ENCODE data around the gene CRIM1. TPM values are rescaled to one million over a fixed set of nuclear protein-coding genes. Genes with fewer than 3 reads are reported as not detected.

The CRIM1 gene
- total RNA-seq, 1 experiment from 2014 or later: 46.5 TPM

- POLR2A ChIA-PET (ENCODE audit: low non-redundant PET): no interaction called here
- H3K36me3 ChIP-seq (ENCODE audit: insufficient read depth, low read length, poor library complexity, severe bottlenecking): no peaks in the 10 kb centered on the region
- no peak overlapping the region for H3K27ac ChIP-seq (ENCODE audit: low read depth, low read length, poor library complexity, severe bottlenecking)
- H3K4me3 ChIP-seq (ENCODE audit: low read depth, low read length, poor library complexity, severe bottlenecking): no peak overlapping the region
- BruUV-seq (replicated peaks): no TSS peak
- no peak for DNase-seq (ENCODE audit: low spot score)
- CTCF ChIA-PET: no interaction called here
- TF ChIP-seq EZH2 (IDR thresholded peaks at IDR 0.05; ENCODE audit: borderline replicate concordance, low read depth, low read length, poor library complexity, severe bottlenecking): no peak
- TF ChIP-seq, protein P1, sequence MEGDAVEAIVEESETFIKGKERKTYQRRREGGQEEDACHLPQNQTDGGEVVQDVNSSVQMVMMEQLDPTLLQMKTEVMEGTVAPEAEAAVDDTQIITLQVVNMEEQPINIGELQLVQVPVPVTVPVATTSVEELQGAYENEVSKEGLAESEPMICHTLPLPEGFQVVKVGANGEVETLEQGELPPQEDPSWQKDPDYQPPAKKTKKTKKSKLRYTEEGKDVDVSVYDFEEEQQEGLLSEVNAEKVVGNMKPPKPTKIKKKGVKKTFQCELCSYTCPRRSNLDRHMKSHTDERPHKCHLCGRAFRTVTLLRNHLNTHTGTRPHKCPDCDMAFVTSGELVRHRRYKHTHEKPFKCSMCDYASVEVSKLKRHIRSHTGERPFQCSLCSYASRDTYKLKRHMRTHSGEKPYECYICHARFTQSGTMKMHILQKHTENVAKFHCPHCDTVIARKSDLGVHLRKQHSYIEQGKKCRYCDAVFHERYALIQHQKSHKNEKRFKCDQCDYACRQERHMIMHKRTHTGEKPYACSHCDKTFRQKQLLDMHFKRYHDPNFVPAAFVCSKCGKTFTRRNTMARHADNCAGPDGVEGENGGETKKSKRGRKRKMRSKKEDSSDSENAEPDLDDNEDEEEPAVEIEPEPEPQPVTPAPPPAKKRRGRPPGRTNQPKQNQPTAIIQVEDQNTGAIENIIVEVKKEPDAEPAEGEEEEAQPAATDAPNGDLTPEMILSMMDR (conservative IDR thresholded peaks at IDR 0.05; ENCODE audit: low read depth, low read length): no peak
- no peaks in the 10 kb centered on the region for H3K27me3 ChIP-seq (replicated peaks; ENCODE audit: insufficient read depth, low read depth, low read length, poor library complexity)
- no peaks in the 10 kb centered on the region for H3K9me3 ChIP-seq (ENCODE audit: low read depth, low read length, poor library complexity, severe bottlenecking)
- intact Hi-C loops (cut with micrococcal nuclease; ENCODE audit: unreplicated experiment): no loop called here
- peaks cover 20% of the 10 kb centered on the region for H3K4me1 ChIP-seq (ENCODE audit: insufficient read depth, low read length, poor library complexity, severe bottlenecking)
These were observed 170.6 kb downstream of the CRIM1 start for GRCh38 chr2:36526226-36526625.

DNA sequence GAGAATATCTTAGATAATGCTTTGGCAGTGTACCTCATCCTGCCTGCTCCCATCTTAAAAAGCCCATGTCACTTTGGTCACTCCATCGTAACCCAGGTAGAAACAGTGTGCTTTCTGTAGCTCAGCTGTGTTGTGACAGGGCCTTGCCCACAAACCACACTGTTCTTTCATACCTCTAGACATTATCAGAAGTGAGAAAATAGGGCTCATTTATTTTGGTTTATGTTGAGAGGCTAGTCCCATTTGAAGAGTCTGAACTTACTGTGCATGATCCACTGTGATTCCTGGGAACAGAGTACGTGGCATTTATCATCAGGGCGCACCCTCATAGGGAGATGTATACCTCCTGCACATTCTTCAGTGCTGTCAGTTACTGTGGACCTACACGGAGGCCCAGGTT is 172.7 kb downstream of the CRIM1 start:
- ChIA-PET CTCF (no interaction called here), POLR2A (ENCODE audit: low non-redundant PET) (no interaction called here)
- H3K27me3 ChIP-seq (replicated peaks; ENCODE audit: insufficient read depth, low read depth, low read length, poor library complexity): no peaks in the 10 kb centered on the region
- intact Hi-C loops (cut with micrococcal nuclease; ENCODE audit: unreplicated experiment): no loop called here
- H3K27ac ChIP-seq (ENCODE audit: low read depth, low read length, poor library complexity, severe bottlenecking): no peak overlapping the region
- no peak overlapping the region for H3K4me3 ChIP-seq (ENCODE audit: low read depth, low read length, poor library complexity, severe bottlenecking)
- BruUV-seq (replicated peaks): no TSS peak
- H3K9me3 ChIP-seq (ENCODE audit: low read depth, low read length, poor library complexity, severe bottlenecking): no peaks in the 10 kb centered on the region
- TF ChIP-seq, protein P1 (conservative IDR thresholded peaks at IDR 0.05; ENCODE audit: low read depth, low read length): no peak
- TF ChIP-seq EZH2 (IDR thresholded peaks at IDR 0.05; ENCODE audit: borderline replicate concordance, low read depth, low read length, poor library complexity, severe bottlenecking): no peak
- no peaks in the 10 kb centered on the region for H3K36me3 ChIP-seq (ENCODE audit: insufficient read depth, low read length, poor library complexity, severe bottlenecking)
- peaks cover 22% of the 10 kb centered on the region for H3K4me1 ChIP-seq (ENCODE audit: insufficient read depth, low read length, poor library complexity, severe bottlenecking)
- DNase-seq (ENCODE audit: low spot score): no peak

GRCh38 chr2:36528766-36529392 is 173.3 kb downstream of the CRIM1 start:
- H3K4me1 ChIP-seq (ENCODE audit: insufficient read depth, low read length, poor library complexity, severe bottlenecking): peaks cover 22% of the 10 kb centered on the region
- ChIA-PET CTCF (no interaction called here), POLR2A (ENCODE audit: low non-redundant PET) (no interaction called here)
- DNase-seq (ENCODE audit: low spot score): no peak
- H3K36me3 ChIP-seq (ENCODE audit: insufficient read depth, low read length, poor library complexity, severe bottlenecking): no peaks in the 10 kb centered on the region
- TF ChIP-seq, protein P1 (conservative IDR thresholded peaks at IDR 0.05; ENCODE audit: low read depth, low read length): no peak
- TF ChIP-seq EZH2 (IDR thresholded peaks at IDR 0.05; ENCODE audit: borderline replicate concordance, low read depth, low read length, poor library complexity, severe bottlenecking): no peak
- H3K27me3 ChIP-seq (replicated peaks; ENCODE audit: insufficient read depth, low read depth, low read length, poor library complexity): no peaks in the 10 kb centered on the region
- no peaks in the 10 kb centered on the region for H3K9me3 ChIP-seq (ENCODE audit: low read depth, low read length, poor library complexity, severe bottlenecking)
- BruUV-seq (replicated peaks): no TSS peak
- intact Hi-C loops (cut with micrococcal nuclease; ENCODE audit: unreplicated experiment): no loop called here
- H3K27ac ChIP-seq (ENCODE audit: low read depth, low read length, poor library complexity, severe bottlenecking): no peak overlapping the region
- H3K4me3 ChIP-seq (ENCODE audit: low read depth, low read length, poor library complexity, severe bottlenecking): no peak overlapping the region

Measured in A673 (cell line).